AG04449 (cell line): ENCODE measurements around the gene NFYA.

ENCODE experiments used
- CTCF ChIA-PET: fragments of 350-600 bp; formaldehyde crosslinking; extraction: SDS; loops from one replicate; lab custom pipeline; 2021; ENCODE audit warnings: antibody characterized with exemption; lab: Yijun Ruan, JAX
- POLR2A ChIA-PET: fragments of 400-600, 350-600 bp; formaldehyde crosslinking; extraction: SDS; loops from one replicate; lab custom pipeline; 2020; ENCODE audit warnings: antibody characterized with exemption, inconsistent platforms; lab: Yijun Ruan, JAX
- DNase-seq: peaks from one replicate; pipeline ENCODE4 v3.0.0-alpha.2; 2010; ENCODE audit warnings: low read depth, low spot score
- H3K4me3 ChIP-seq: 2 replicates; pipeline ENCODE4 v1.5.1; 2011; ENCODE audit warnings: low read depth, mild to moderate bottlenecking, control low read depth, low read length
- CTCF ChIP-seq: IDR thresholded peaks from one replicate; pipeline ENCODE4 v1.5.1; 2011; ENCODE audit warnings: mild to moderate bottlenecking, moderate library complexity, low read length, control low read depth, inconsistent platforms; ENCODE audit not compliant: insufficient read depth; ENCODE audit errors: missing control alignments

Gene NFYA

GRCh38 chr6:41122918-41123317, 50.1 kb downstream of the NFYA start:
- POLR2A ChIA-PET = no interaction called here
- TF ChIP-seq CTCF = no peak
- DNase-seq = no peak
- H3K4me3 ChIP-seq = no peak overlapping the region
- CTCF ChIA-PET = no interaction called here

GRCh38 chr6:41125282-41125681, 52.5 kb downstream of the NFYA start:
- no peak for TF ChIP-seq CTCF
- DNase-seq = no peak
- CTCF ChIA-PET = interaction anchor here (1.3 kb wide), 1 partner anchor 33 kb away, joined by 3 read pairs; no protein-coding TSS in a partner anchor

GRCh38 chr6:41132254-41132653, 59.5 kb downstream of the NFYA start:
- no peak for DNase-seq
- CTCF ChIA-PET = interaction anchor here (1.4 kb wide), 1 partner anchor 104 kb away, joined by 3 read pairs; no protein-coding TSS in a partner anchor
- no peak for TF ChIP-seq CTCF
- POLR2A ChIA-PET = interaction anchor here (0.5 kb wide), 1 partner anchor 68 kb away, joined by 3 read pairs; no protein-coding TSS in a partner anchor
- H3K4me3 ChIP-seq = no peak overlapping the region

More at GRCh38 chr6:41125282-41125681, 52.5 kb downstream of the NFYA start:
- POLR2A ChIA-PET = no interaction called here
- H3K4me3 ChIP-seq = no peak overlapping the region

GRCh38 chr6:41135062-41135832, 62.5 kb downstream of the NFYA start:
- no peak for TF ChIP-seq CTCF
- no peak overlapping the region for H3K4me3 ChIP-seq
- CTCF ChIA-PET = no interaction called here
- DNase-seq = no peak
- POLR2A ChIA-PET = no interaction called here

- TF ChIP-seq CTCF = no peak
- H3K4me3 ChIP-seq = no peak overlapping the region
- ChIA-PET POLR2A (no interaction called here), CTCF (no interaction called here)
- DNase-seq = no peak
Measured at GRCh38 chr6:41136911-41137310, 64.1 kb downstream of the NFYA start.

- no peak for TF ChIP-seq CTCF
- ChIA-PET POLR2A (no interaction called here), CTCF (no interaction called here)
- DNase-seq = no peak
- no peak overlapping the region for H3K4me3 ChIP-seq
Measured at GRCh38 chr6:41147917-41148316, 75.1 kb downstream of the NFYA start.
